Stimulated activated CD4-positive, alpha-beta T cell treated with anti-CD3 and anti-CD28 coated beads, Interleukin-12 subunit alpha, Interleukin-12 subunit beta, amount 100 ng/mL, for 4 hours (primary cell): ENCODE results near the gene BPTF.
"Not testable (repeated sequence)": the region's sequence is repeated elsewhere in the genome, so short reads cannot be mapped to it uniquely, and the experiment has no call there.

Experiments used
- DNase-seq: peaks from one replicate; pipeline ENCODE4 v3.0.0-alpha.2; 2020

BPTF gene

DNA sequence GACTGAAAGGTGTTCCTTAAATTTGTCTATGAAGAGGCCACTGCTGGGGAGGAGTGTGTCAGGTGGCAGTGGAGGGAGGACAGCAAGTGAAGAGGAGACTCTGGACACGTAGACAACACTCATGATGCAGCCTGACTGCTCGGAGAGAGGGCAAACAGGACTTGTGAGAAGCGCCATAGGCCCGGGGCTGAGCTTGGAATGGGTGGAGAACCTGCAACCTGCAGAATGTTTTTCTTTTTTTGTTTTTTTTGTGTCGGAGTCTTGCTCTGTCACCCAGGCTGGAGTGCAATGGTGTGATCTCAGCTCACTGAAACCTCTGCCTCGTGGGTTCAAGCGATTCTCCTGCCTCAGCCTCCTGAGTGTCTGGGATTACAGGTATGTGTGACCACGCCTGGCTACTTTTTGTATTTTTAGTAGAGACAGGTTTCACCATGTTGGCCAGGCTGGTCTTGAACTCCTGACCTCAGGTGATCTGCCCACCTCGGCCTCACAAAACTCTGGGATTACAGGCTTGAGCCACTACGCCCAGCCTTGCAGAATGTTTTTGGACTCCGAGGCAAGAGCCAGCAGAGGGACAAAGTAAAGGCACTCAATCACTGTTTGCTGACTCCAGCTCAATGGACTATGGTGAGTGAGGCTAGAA, 189.9 kb downstream of the BPTF start:
- no peak for DNase-seq

DNA sequence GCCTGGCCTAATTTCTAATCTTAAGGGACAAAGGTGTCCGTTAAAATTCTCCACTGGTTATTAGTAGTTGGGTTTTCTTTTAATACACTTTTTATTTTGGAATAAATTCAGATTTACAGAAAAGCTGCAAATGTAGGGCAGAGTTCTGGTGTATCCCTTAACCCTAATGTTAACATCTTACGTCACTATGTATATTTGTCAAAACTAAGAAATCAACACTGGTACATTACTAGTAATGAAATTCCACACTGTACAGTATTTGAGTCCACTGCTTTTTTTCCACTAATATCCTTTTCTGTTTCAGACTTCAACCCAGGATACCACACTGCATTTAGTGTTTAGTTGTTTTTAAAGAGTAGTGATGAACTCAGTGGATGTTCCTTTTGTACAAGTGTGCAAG, 191.5 kb downstream of the BPTF start:
- no peak for DNase-seq

DNA sequence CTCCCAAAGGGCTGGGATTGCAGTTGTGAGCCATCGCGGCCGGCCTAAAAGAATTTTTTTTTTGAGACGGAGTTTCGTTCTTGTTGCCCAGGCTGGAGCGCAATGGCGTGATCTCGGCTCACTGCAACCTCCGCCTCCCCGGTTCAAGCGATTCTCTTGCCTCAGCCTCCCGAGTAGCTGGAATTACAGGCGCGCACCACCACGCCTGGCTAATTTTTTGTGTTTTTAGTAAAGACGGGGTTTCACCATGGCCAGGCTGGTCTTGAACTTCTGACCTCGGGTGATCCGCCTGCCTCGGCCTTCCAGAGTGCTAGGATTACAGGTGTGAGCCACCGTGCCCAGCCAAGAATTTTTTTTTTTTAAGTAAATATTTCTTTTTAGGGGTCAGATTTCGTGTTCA, 193.2 kb downstream of the BPTF start:
- DNase-seq: not testable (repeated sequence)

DNA sequence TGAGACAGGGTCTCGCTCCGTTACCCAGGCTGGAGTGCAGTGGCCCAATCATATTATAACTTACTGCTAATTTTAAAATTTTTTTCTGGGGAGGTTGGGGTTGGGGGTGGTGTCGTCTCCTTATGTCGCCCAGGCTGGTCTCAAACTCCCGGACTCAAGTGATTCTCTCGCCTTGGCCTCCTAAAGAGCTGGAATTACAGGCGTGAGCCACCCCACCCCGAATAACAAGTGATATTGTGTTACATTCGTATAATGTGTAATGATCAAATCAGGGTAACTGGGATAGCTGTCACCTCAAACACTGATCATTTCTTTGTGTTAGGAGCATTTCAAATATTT, 194.0 kb downstream of the BPTF start:
- no peak for DNase-seq

DNA sequence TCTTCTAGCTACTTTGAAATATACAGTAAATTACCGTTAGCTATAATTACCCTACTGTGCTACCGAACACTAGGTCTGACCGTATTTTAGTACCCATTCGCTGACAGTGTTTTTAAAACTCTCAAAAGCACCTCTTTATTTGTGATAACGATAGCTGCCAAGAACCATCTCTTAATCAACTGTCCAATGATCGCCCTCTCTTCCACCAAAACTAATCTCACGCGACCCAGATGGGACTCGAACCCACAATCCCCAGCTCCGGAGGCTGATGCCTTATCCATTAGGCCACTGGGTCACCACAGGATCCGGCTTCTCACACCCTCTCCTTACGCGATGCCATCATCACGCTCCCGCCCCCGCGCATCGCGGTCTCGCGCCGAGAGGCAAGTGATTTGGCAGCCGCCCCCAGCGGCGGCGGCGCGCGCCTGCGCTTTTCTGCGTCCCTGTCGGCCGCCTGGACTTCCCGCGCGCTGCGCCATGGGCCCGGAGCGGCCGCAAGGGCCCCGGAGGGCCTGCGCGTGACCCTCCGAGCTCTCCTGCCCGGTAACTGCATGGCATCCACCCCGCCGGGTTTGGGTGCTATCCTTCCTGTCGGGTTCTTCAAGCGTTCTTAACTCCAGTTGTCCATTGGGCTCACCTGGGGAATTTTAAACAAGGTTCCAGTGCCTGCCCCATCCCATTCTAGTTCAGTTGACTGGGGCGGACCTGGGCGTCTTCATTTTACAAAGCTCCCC, 194.5 kb downstream of the BPTF start:
- peak; percentile 99 for DNase-seq

DNA sequence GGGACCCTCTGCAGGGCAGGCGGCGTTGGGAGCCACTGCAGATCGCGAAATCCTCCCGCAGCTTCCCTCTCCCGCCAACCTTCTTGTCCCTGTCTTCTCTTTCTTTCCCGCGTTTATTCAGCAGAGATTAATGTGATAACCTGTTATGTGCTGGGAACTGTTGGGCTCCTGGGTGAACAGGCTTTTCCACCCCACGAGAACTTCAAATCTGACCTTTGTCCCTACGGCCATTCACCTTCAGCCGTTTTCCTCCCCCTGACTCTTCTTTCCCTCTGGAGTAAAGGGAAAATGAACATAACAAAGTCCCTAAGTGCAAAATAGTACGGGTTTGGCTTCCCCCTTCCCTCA, 195.1 kb downstream of the BPTF start:
- DNase-seq: no peak

DNA sequence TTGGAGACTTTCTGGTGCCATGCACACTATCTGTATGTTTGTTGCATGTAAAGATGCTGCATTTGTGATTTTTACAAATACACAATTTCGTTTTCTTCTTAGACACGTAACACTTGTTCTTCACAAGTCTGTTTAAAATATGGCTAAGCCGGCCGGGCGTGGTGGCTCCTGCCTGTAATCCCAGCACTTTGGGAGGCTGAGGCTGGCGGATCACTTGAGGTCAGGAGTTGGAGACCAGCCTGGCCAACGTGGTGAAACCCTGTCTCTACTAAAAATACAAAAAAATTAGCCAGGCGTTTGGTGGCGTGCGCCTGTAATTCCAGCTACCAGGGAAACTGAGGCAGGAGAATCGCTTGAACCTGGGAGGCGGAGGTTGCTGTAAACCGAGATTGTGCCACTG, 195.5 kb downstream of the BPTF start:
- DNase-seq: not testable (repeated sequence)

DNA sequence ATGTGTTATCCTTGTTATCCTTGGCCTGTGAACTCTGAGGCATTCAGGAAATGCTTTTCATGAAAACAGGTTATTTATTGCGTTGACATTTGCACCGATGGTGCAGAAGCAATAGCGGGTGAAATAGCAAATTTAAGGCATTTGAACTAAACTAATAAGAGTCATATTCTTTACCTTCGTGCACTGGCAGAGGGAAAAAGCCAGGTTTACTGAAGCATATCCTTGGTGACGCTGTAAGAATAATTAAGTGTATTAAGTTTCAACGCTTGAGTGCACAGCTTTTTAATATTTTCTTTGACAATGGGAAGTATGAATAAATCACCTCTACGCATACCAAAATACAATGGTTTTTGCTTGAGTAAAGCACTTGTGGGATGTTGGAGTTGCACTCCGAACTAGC, 196.7 kb downstream of the BPTF start:
- DNase-seq: no peak

DNA sequence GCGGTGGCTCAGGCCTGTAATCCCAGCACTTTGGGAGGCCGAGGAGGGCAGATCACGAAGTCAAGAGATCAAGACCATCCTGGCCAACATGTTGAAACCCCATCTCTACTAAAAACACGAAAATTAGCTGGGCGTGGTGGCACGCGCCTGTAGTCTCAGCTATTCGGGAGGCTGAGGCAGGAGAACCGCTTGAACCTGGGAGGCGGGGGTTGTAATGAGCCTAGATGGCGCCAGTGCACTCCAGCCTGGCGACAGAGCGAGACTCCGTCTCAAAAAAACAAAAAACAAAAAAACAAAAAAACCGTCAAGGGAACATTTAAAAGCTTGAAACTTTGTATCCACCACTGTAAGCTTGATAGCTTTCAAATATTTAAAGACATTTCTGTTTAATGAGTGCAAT, 197.2 kb downstream of the BPTF start:
- not testable (repeated sequence) for DNase-seq

DNA sequence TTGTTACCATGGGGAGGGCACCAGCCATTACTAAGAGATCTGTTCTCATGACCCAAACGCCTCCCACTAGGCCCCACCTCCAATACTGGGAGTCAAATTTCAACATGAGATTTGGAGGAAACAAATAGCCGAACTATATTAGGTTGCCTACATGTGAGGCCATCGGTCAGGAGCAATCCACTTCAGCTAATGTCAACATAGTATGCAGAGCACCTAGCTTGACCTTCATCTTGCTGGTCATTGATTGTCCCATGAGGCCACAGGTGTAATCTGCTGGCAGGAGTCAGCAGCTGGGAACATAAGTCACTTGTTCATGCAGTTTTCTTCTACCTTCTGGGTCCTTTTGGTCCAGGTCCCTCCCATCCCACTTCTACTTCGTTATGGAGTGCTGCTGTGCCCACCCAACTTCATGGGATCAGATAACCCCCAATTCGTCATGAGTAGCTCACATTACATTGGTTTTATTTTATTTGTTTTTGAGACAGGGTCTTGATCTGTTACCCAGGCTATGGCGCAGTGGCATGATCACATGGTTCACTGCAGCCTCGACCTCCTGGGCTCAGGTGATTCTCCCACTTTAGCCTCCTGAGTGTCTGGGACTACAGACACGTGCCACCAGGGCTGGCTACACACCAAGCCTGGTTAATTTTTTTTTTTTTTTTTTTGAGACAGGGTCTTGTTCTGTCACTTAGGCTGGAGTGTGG, 204.4 kb downstream of the BPTF start:
- DNase-seq: no peak
